ENCODE measurements around the gene MS4A4A.

MS4A4A gene

GRCh38 chr11:60280412-60280811 lies at the start of gene MS4A4A:
MS4A4A (plus strand) TSS chr11:60280666; CDS start chr11:60280676, 10 bp downstream.
- TF ChIP-seq CTCF (IDR thresholded peaks at IDR 0.05; ENCODE audit: low read depth, low read length), result no peak
- Histone ChIP-seq H3K9me3 (ENCODE audit: severe bottlenecking) (no peaks in the 10 kb centered on the region), H3K27me3 (ENCODE audit: insufficient read depth, low read depth, severe bottlenecking) (peaks cover 2% of the 10 kb centered on the region), H3K27ac (no peak within 1 kb of the TSS), H3K4me3 (ENCODE audit: low read depth, low read length) (no peak within 1 kb of the TSS), H3K36me3 (no peaks in the 10 kb centered on the region)
- DNase-seq, result no peak

GRCh38 chr11:60230681-60231080 lies 49.8 kb upstream of the MS4A4A start:
- Histone ChIP-seq H3K27ac (no peak overlapping the region), H3K9me3 (ENCODE audit: severe bottlenecking) (no peaks in the 10 kb centered on the region), H3K4me3 (ENCODE audit: low read depth, low read length) (no peak overlapping the region), H3K27me3 (ENCODE audit: insufficient read depth, low read depth, severe bottlenecking) (no peaks in the 10 kb centered on the region), H3K36me3 (no peaks in the 10 kb centered on the region)
- DNase-seq, result no peak
- TF ChIP-seq CTCF (IDR thresholded peaks at IDR 0.05; ENCODE audit: low read depth, low read length), result no peak

GRCh38 chr11:60235321-60235720 lies 45.1 kb upstream of the MS4A4A start:
- DNase-seq, result no peak
- Histone ChIP-seq H3K27me3 (ENCODE audit: insufficient read depth, low read depth, severe bottlenecking) (no peaks in the 10 kb centered on the region), H3K4me3 (ENCODE audit: low read depth, low read length) (no peak overlapping the region), H3K36me3 (no peaks in the 10 kb centered on the region), H3K27ac (no peak overlapping the region), H3K9me3 (ENCODE audit: severe bottlenecking) (no peaks in the 10 kb centered on the region)
- no peak for TF ChIP-seq CTCF (IDR thresholded peaks at IDR 0.05; ENCODE audit: low read depth, low read length)

- no peak for TF ChIP-seq CTCF (IDR thresholded peaks at IDR 0.05; ENCODE audit: low read depth, low read length)
Measured at GRCh38 chr11:60240662-60241061, 39.8 kb upstream of the MS4A4A start.

GRCh38 chr11:60241786-60242185 lies 38.7 kb upstream of the MS4A4A start:
- TF ChIP-seq CTCF (IDR thresholded peaks at IDR 0.05; ENCODE audit: low read depth, low read length), result no peak
- Histone ChIP-seq H3K36me3 (no peaks in the 10 kb centered on the region), H3K27me3 (ENCODE audit: insufficient read depth, low read depth, severe bottlenecking) (no peaks in the 10 kb centered on the region), H3K9me3 (ENCODE audit: severe bottlenecking) (no peaks in the 10 kb centered on the region), H3K4me3 (ENCODE audit: low read depth, low read length) (no peak overlapping the region), H3K27ac (no peak overlapping the region)
- no peak for DNase-seq

More at GRCh38 chr11:60240662-60241061, 39.8 kb upstream of the MS4A4A start:
- Histone ChIP-seq H3K36me3 (no peaks in the 10 kb centered on the region), H3K4me3 (ENCODE audit: low read depth, low read length) (no peak overlapping the region), H3K27ac (no peak overlapping the region), H3K27me3 (ENCODE audit: insufficient read depth, low read depth, severe bottlenecking) (no peaks in the 10 kb centered on the region), H3K9me3 (ENCODE audit: severe bottlenecking) (no peaks in the 10 kb centered on the region)
- DNase-seq, result no peak

GRCh38 chr11:60242740-60243239 lies 37.7 kb upstream of the MS4A4A start, which contains the start of gene MS4A4E:
MS4A4E (minus strand) TSS chr11:60243137; CDS start chr11:60230055, 13,082 bp downstream.
- TF ChIP-seq CTCF (IDR thresholded peaks at IDR 0.05; ENCODE audit: low read depth, low read length), result no peak
- Histone ChIP-seq H3K4me3 (ENCODE audit: low read depth, low read length) (no peak within 1 kb of the TSS), H3K36me3 (no peaks in the 10 kb centered on the region), H3K9me3 (ENCODE audit: severe bottlenecking) (no peaks in the 10 kb centered on the region), H3K27me3 (ENCODE audit: insufficient read depth, low read depth, severe bottlenecking) (no peaks in the 10 kb centered on the region), H3K27ac (no peak within 1 kb of the TSS)
- DNase-seq, result no peak
